PC-3 (cell line): ENCODE data around the gene SPCS2.

ENCODE experiments used
- EZH2 ChIP-seq: fragments of 300-600 bp; sonication (generic); IDR thresholded peaks from one replicate; pipeline ENCODE4 v1.6.1; 2017; ENCODE audit warnings: antibody characterized with exemption, mild to moderate bottlenecking, low read length; ENCODE audit not compliant: unreplicated experiment
- EZH2phosphoT487 ChIP-seq: fragments of 300-600 bp; sonication (generic); IDR thresholded peaks from 2 replicates; pipeline ENCODE4 v1.6.1; 2018; ENCODE audit warnings: mild to moderate bottlenecking, antibody characterized with exemption, low read length, borderline replicate concordance
- TF ChIP-seq, protein P1 (sequence below): fragments of 300-600 bp; sonication (generic); conservative IDR thresholded peaks from 2 replicates; pipeline ENCODE4 v1.5.1; 2017; ENCODE audit warnings: antibody characterized with exemption, low read depth, mild to moderate bottlenecking, low read length

- TF ChIP-seq, protein P1, sequence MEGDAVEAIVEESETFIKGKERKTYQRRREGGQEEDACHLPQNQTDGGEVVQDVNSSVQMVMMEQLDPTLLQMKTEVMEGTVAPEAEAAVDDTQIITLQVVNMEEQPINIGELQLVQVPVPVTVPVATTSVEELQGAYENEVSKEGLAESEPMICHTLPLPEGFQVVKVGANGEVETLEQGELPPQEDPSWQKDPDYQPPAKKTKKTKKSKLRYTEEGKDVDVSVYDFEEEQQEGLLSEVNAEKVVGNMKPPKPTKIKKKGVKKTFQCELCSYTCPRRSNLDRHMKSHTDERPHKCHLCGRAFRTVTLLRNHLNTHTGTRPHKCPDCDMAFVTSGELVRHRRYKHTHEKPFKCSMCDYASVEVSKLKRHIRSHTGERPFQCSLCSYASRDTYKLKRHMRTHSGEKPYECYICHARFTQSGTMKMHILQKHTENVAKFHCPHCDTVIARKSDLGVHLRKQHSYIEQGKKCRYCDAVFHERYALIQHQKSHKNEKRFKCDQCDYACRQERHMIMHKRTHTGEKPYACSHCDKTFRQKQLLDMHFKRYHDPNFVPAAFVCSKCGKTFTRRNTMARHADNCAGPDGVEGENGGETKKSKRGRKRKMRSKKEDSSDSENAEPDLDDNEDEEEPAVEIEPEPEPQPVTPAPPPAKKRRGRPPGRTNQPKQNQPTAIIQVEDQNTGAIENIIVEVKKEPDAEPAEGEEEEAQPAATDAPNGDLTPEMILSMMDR = no peak
- TF ChIP-seq EZH2 (no peak), EZH2phosphoT487 (no peak)
Measured at GRCh38 chr11:74936976-74937375, 12.1 kb upstream of the SPCS2 start.
